ENCODE measurements around the gene ELAC2. TPM values are rescaled to one million over a fixed set of nuclear protein-coding genes. Genes with fewer than 3 reads are reported as not detected.

ELAC2 gene
- polyA plus RNA-seq, 1 donor (not counting 4 experiments of a cell fraction or from before 2014, with no cell fraction given) = 78.7 TPM

GRCh38 chr17:13055131-13055530, 37.3 kb upstream of the ELAC2 start:
- no peaks in the 10 kb centered on the region for H3K4me1 ChIP-seq (ENCODE audit: control insufficient read depth, extremely low read depth, insufficient read depth, low read length)
- no peaks in the 10 kb centered on the region for H3K27me3 ChIP-seq (ENCODE audit: control insufficient read depth, extremely low read depth, insufficient read depth, low read length)
- no peaks in the 10 kb centered on the region for H3K36me3 ChIP-seq (ENCODE audit: control insufficient read depth in 2 of 2, extremely low read depth in 1 of 2, insufficient read depth in 2 of 2, low read length in 2 of 2)
- H3K9ac ChIP-seq (ENCODE audit: control insufficient read depth, extremely low read depth, insufficient read depth, low read length) = no peak overlapping the region
- FAIRE-seq (no peak), DNase-seq (ENCODE audit: low read depth, low spot score) (no peak)
- dilution Hi-C loops (cut with MboI; ENCODE audit: extremely low pct_ligation_motif_present, low sequenced_read_pairs) = no loop called here
- no peak overlapping the region for H3K4me3 ChIP-seq (ENCODE audit: control insufficient read depth in 2 of 3, extremely low read depth in 1 of 3, insufficient read depth in 2 of 3, low read depth in 1 of 3, low read length in 3 of 3)
- TF ChIP-seq EZH2 (IDR thresholded peaks at IDR 0.05; ENCODE audit: low read length) (no peak), CTCF (optimal IDR thresholded peaks at IDR 0.05 in 1 of 3, IDR thresholded peaks at IDR 0.05 in 1 of 3, conservative IDR thresholded peaks at IDR 0.05 in 1 of 3; ENCODE audit: extremely low read depth in 1 of 3, insufficient read depth in 2 of 3, low read length in 3 of 3) (no peak)
- no peak overlapping the region for H3K4me2 ChIP-seq (ENCODE audit: control insufficient read depth, extremely low read depth, insufficient read depth, low read depth, low read length)
- H3K27ac ChIP-seq (ENCODE audit: control insufficient read depth, insufficient read depth, low read length) = no peak overlapping the region
- H3K79me2 ChIP-seq (ENCODE audit: control insufficient read depth, insufficient read depth, low read length) = no peaks in the 10 kb centered on the region
- no peaks in the 10 kb centered on the region for H3K9me1 ChIP-seq (ENCODE audit: control insufficient read depth, extremely low read depth, insufficient read depth, low read length)
- H4K20me1 ChIP-seq (ENCODE audit: control insufficient read depth, extremely low read depth, insufficient read depth, low read length) = no peaks in the 10 kb centered on the region
- no peaks in the 10 kb centered on the region for H3K9me3 ChIP-seq (ENCODE audit: control insufficient read depth, low read depth, low read length)
- H2AFZ ChIP-seq (ENCODE audit: control insufficient read depth, low read length) = no peak overlapping the region

GRCh38 chr17:13054666-13055065, 36.8 kb upstream of the ELAC2 start:
- H3K36me3 ChIP-seq (ENCODE audit: control insufficient read depth in 2 of 2, extremely low read depth in 1 of 2, insufficient read depth in 2 of 2, low read length in 2 of 2) = no peaks in the 10 kb centered on the region
- no peak overlapping the region for H3K4me3 ChIP-seq (ENCODE audit: control insufficient read depth in 2 of 3, extremely low read depth in 1 of 3, insufficient read depth in 2 of 3, low read depth in 1 of 3, low read length in 3 of 3)
- no peak overlapping the region for H3K4me2 ChIP-seq (ENCODE audit: control insufficient read depth, extremely low read depth, insufficient read depth, low read depth, low read length)
- no peaks in the 10 kb centered on the region for H3K27me3 ChIP-seq (ENCODE audit: control insufficient read depth, extremely low read depth, insufficient read depth, low read length)
- no peak overlapping the region for H3K9ac ChIP-seq (ENCODE audit: control insufficient read depth, extremely low read depth, insufficient read depth, low read length)
- no peaks in the 10 kb centered on the region for H3K79me2 ChIP-seq (ENCODE audit: control insufficient read depth, insufficient read depth, low read length)
- no peaks in the 10 kb centered on the region for H3K9me3 ChIP-seq (ENCODE audit: control insufficient read depth, low read depth, low read length)
- H4K20me1 ChIP-seq (ENCODE audit: control insufficient read depth, extremely low read depth, insufficient read depth, low read length) = no peaks in the 10 kb centered on the region
- no peaks in the 10 kb centered on the region for H3K9me1 ChIP-seq (ENCODE audit: control insufficient read depth, extremely low read depth, insufficient read depth, low read length)
- no peak overlapping the region for H2AFZ ChIP-seq (ENCODE audit: control insufficient read depth, low read length)
- DNase-seq (ENCODE audit: low read depth, low spot score) (no peak), FAIRE-seq (no peak)
- no peak overlapping the region for H3K27ac ChIP-seq (ENCODE audit: control insufficient read depth, insufficient read depth, low read length)
- no peak for TF ChIP-seq EZH2 (IDR thresholded peaks at IDR 0.05; ENCODE audit: low read length)
- TF ChIP-seq CTCF (optimal IDR thresholded peaks at IDR 0.05 in 1 of 3, IDR thresholded peaks at IDR 0.05 in 1 of 3, conservative IDR thresholded peaks at IDR 0.05 in 1 of 3; ENCODE audit: extremely low read depth in 1 of 3, insufficient read depth in 2 of 3, low read length in 3 of 3) = no peak
- no peaks in the 10 kb centered on the region for H3K4me1 ChIP-seq (ENCODE audit: control insufficient read depth, extremely low read depth, insufficient read depth, low read length)
- dilution Hi-C loops (cut with MboI; ENCODE audit: extremely low pct_ligation_motif_present, low sequenced_read_pairs) = no loop called here
